GM12875 (cell line): Measurements from ENCODE around the gene ISOC2.
"Not testable (repeated sequence)": the region's sequence is repeated elsewhere in the genome, so short reads cannot be mapped to it uniquely, and the experiment has no call there.

Experiments
- H3K4me3 ChIP-seq: one replicate; pipeline ENCODE4 v1.5.1; 2011; ENCODE audit warnings: low read depth, low read length, control low read depth
- CTCF ChIP-seq: IDR thresholded peaks from 2 replicates; pipeline ENCODE4 v1.5.1; 2011; ENCODE audit warnings: low read depth, mild to moderate bottlenecking, control low read depth, inconsistent platforms, low read length, moderate library complexity, borderline replicate concordance; ENCODE audit not compliant: insufficient read depth

ISOC2 gene

GRCh38 chr19:55502197-55502952 lies 40.9 kb upstream of the ISOC2 start:
- H3K4me3 ChIP-seq = no peak overlapping the region
- no peak for TF ChIP-seq CTCF

DNA sequence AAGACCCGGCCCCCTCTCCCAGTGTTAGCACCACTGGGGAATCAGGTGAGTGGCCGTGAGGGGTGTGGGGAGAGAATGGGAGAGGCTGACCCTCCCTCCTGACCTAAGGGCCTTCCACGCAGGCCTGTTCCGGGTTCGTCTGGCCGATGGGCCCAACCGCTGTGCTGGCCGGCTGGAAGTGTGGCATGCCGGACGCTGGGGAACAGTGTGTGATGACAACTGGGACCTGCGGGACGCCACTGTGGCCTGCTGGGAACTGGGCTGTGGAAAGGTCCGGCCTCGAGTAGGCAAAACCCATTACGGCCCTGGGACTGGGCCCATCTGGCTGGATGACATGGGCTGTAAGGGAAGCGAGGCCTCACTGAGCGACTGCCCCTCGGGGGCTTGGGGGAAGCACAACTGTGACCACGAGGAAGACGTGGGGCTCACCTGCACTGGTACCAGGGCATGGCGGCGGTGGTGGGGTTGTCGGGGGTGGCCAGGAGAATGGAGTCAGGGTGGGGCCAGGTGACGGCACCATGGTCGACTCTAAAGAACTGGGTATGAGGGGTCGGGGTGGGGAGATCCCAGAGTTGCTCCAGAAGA lies 39.0 kb upstream of the ISOC2 start:
- TF ChIP-seq CTCF = no peak
- H3K4me3 ChIP-seq = no peak overlapping the region

DNA sequence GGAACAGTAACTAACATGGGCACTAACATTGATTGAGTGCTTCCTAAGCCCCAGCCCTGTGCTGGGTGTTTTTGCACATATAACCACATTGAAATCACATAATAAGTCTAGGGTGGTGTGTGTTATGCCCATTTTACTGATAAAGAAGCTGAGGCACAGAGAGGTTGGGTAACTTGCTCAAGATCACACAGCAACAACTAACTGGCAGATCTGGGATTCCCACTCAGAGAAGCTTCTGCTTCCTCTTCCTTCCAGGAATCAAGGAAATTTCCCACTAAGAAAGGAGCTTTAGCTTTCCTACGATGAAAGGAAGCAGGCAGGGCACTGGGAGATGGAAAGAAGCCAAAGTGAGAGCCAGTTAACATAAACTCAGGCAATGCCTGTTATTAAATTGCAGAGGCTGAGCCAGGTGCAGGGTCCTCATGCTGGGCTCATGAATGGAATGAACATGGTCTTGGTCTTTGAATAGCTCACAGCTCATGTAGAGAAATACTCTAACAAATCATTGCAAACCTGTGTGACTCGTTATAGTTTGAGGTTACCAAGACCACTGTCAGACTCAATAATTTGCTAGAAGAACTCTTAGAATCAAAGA lies 36.9 kb upstream of the ISOC2 start:
- TF ChIP-seq CTCF = no peak
- no peak overlapping the region for H3K4me3 ChIP-seq

DNA sequence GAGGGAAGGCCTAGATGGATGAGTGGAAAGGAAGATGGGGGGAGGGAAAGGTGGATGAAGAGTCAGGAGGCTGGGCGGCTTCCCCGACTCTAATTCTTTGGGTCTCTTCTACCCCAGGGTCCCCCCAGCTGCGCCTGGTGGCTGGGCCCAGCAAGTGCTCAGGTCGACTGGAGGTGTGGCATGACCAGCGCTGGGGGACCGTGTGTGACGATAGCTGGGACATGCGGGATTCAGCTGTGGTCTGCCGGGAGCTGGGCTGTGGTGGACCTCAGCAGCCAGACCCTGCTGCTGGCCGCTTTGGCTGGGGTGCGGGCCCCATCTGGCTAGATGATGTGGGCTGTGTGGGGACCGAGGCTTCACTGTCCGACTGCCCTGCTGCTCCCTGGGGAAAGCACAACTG lies 36.3 kb upstream of the ISOC2 start:
- no peak for TF ChIP-seq CTCF
- H3K4me3 ChIP-seq = no peak overlapping the region

GRCh38 chr19:55496820-55497219 lies 35.4 kb upstream of the ISOC2 start:
- H3K4me3 ChIP-seq = not testable (repeated sequence)

GRCh38 chr19:55495646-55496349 lies 34.4 kb upstream of the ISOC2 start:
- TF ChIP-seq CTCF = no peak
- no peak overlapping the region for H3K4me3 ChIP-seq

- H3K4me3 ChIP-seq = no peak overlapping the region
- TF ChIP-seq CTCF = no peak
Measured at GRCh38 chr19:55494172-55494761, 32.8 kb upstream of the ISOC2 start.
